Ovary (tissue), 9 donors: ENCODE results near the gene NATD1. TPM values are rescaled to one million over a fixed set of nuclear protein-coding genes. Genes with fewer than 3 reads are reported as not detected.

Experiments used
- DNase-seq, 5 donors: peaks; one replicate each; pipeline ENCODE4 v3.0.0-alpha.2; 2019 to 2020
- H3K27ac ChIP-seq, 2 donors: fragments of 200-600 bp; one replicate each; pipeline versions ENCODE4 v1.5.1 to v1.8.0; 2019 to 2022
- H3K27me3 ChIP-seq: fragments of 200-600 bp; one replicate; pipeline ENCODE4 v1.8.0; 2022
- H3K36me3 ChIP-seq: fragments of 200-600 bp; sonication (generic); one replicate; pipeline ENCODE4 v1.5.1; 2019
- H3K4me1 ChIP-seq: one replicate; pipeline ENCODE4 v1.8.1; 2013; ENCODE audit warnings: mild to moderate bottlenecking, moderate library complexity; ENCODE audit not compliant: insufficient read depth
- H3K4me3 ChIP-seq: fragments of 200-600 bp; sonication (generic); one replicate; pipeline ENCODE4 v1.5.1; 2017
- H3K9me3 ChIP-seq, 2 donors: fragments of 200-600 bp in 1 of 2; sonication (generic) in 1 of 2; one replicate each; pipeline versions ENCODE4 v1.5.1 to v1.8.1; 2013 to 2019; ENCODE audit warnings: mild to moderate bottlenecking in 1 of 2, moderate library complexity in 1 of 2
- CTCF ChIP-seq, 3 donors: fragments of 450-650 bp in 2 of 3; fragments of 200-600 bp in 1 of 3; IDR thresholded peaks; one replicate each; pipeline versions ENCODE4 v1.5.1 to v1.8.0; 2016 to 2022; ENCODE audit warnings: antibody characterized with exemption in 3 of 3, mild to moderate bottlenecking in 1 of 3
- EP300 ChIP-seq: sonication (generic); formaldehyde crosslinking; IDR thresholded peaks from one replicate; pipeline ENCODE4 v1.6.1; 2017; ENCODE audit warnings: antibody characterized with exemption
- POLR2A ChIP-seq: fragments of 450-650 bp; IDR thresholded peaks from one replicate; pipeline ENCODE4 v1.6.1; 2017; ENCODE audit warnings: antibody characterized with exemption, mild to moderate bottlenecking, moderate library complexity
- WGBS, 3 donors: extraction: QIAGEN DNeasy Blood & Tissue Kit in 1 of 3; methylation state at CpG; one replicate each; pipeline versions ENCODE4 v1.1.5 to v1.1.7; 2013 to 2017; 5-methylcytosine and 5-hydroxymethylcytosine counted together
- intact Hi-C, 4 donors: fragments of 100-400 bp; cut with DNase I; formaldehyde crosslinking; loops; one replicate each; pipeline versions ENCODE4 v1.11.0 to v1.15.1; 2022 to 2023
- polyA plus RNA-seq, 2 donors: library from polyadenylated mRNA; stranded (reverse); fragments of 200-250 nt in 1 of 2; fragments of 350-450 nt in 1 of 2; fragmentation: Illumina TruSeq in 1 of 2; extraction: RNeasy Lipid Tissue Mini Kit (QIAGEN cat#74804) in 1 of 2; gene quantifications; one replicate each; pipeline ENCODE4 v1.2.3, GENCODE V29; 2013 to 2014
- total RNA-seq, 7 donors: library from RNA; depleted of rRNA in 2 of 7; stranded (reverse); fragments of >200 nt in 2 of 7; fragmentation: NEBNext Ultra II Directional in 3 of 7; extraction: Animal tissue kit (Norgen Biotek cat#: 25700) in 3 of 7; gene quantifications; one replicate each; pipeline versions ENCODE4 v1.1.0 to v1.2.4, GENCODE V29; 2016 to 2023
- donor health status: DM: no; HTN: no; CAD: no; lungs with moderate emphysema.
- donor health status: DM: no; HTN: no; CAD: no.
- donor health status: Bipolar disorder and iron deficiency.
- donor health status: DM: yes; HTN: yes; CAD: no.
- donor health status: DM: no; HTN: no; CAD: no.
- donor health status: DM: yes; HTN: yes; CAD: no.

Gene NATD1
- total and polyA plus RNA-seq, 9 donors: 2.8 to 9.0 (median 5.3) TPM

GRCh38 chr17:21250854-21251253 is 2.4 kb downstream of the NATD1 start:
- TF ChIP-seq CTCF (IDR thresholded peaks at IDR 0.05) (no peak), EP300 (no peak)
- Histone ChIP-seq H3K9me3 (no peaks in the 10 kb centered on the region), H3K4me1 (peaks cover 6% of the 10 kb centered on the region), H3K36me3 (no peaks in the 10 kb centered on the region), H3K27me3 (no peaks in the 10 kb centered on the region), H3K4me3 (no peak overlapping the region), H3K27ac (no peak overlapping the region)
- DNase-seq: no peak
- 43 to 56% (median 55%) methylated on average over 4 of the region's 4 CpGs for WGBS, 3 donors
- intact Hi-C loops: loop anchor here in 3 of 4 donors (10.0 kb wide), 2 partner anchors 126 to 206 kb away; partner anchors contain the start of genes DHRS7B (in 2 of the 3) and USP22 (in 1 of the 3)

GRCh38 chr17:21249920-21250703 is 3.1 kb downstream of the NATD1 start:
- Histone ChIP-seq H3K36me3 (no peaks in the 10 kb centered on the region), H3K27ac (no peak overlapping the region), H3K27me3 (no peaks in the 10 kb centered on the region), H3K9me3 (no peaks in the 10 kb centered on the region), H3K4me1 (peaks cover 6% of the 10 kb centered on the region), H3K4me3 (no peak overlapping the region)
- DNase-seq: no peak
- TF ChIP-seq POLR2A: no peak
- TF ChIP-seq EP300: no peak
- TF ChIP-seq CTCF (IDR thresholded peaks at IDR 0.05): no peak
- WGBS, 3 donors: 52 to 58% (median 55%) methylated on average over 7 of the region's 7 CpGs
- intact Hi-C loops: loop anchor here in 3 of 4 donors (10.0 kb wide), 2 partner anchors 125 to 205 kb away; partner anchors contain the start of genes DHRS7B (in 2 of the 3) and USP22 (in 1 of the 3)

- TF ChIP-seq POLR2A (no peak), CTCF (IDR thresholded peaks at IDR 0.05) (no peak), EP300 (no peak)
- Histone ChIP-seq H3K36me3 (no peaks in the 10 kb centered on the region), H3K4me1 (peaks cover 6% of the 10 kb centered on the region), H3K27ac (no peak overlapping the region), H3K27me3 (no peaks in the 10 kb centered on the region), H3K9me3 (no peaks in the 10 kb centered on the region), H3K4me3 (no peak overlapping the region)
- no peak for DNase-seq
- intact Hi-C loops: no loop called here
- 70 to 77% (median 75%) methylated on average over 12 of the region's 12 CpGs for WGBS, 3 donors
Observed at GRCh38 chr17:21249086-21249795, 4.0 kb downstream of the NATD1 start.

DNA sequence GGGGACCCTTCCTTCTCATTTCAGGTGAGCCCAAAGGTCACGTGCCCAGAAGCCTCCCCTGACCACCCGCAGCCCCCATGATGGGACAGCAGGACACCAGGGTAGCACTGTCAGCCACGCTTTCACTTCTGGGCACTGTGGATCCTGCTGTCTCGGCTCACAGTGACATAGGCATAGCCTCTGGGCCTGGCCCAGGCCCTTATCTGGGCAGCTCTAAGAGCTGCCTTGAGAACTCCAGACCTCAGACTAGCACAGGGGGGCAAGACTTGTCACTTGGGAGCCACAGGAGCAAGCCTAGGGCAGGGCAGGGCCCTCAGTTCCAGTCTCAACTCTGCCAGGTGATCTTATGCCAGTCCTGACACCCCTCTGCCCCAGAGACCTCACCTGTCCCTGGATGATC is 4.7 kb downstream of the NATD1 start:
- 83 to 94% (median 86%) methylated on average over 3 to 4 of the region's 4 CpGs for WGBS, 3 donors
- Histone ChIP-seq H3K4me1 (peaks cover 6% of the 10 kb centered on the region), H3K4me3 (no peak overlapping the region), H3K9me3 (no peaks in the 10 kb centered on the region), H3K36me3 (no peaks in the 10 kb centered on the region), H3K27ac (no peak overlapping the region), H3K27me3 (no peaks in the 10 kb centered on the region)
- intact Hi-C loops: no loop called here
- TF ChIP-seq EP300: no peak
- TF ChIP-seq CTCF (IDR thresholded peaks at IDR 0.05): no peak
- no peak for TF ChIP-seq POLR2A
- no peak for DNase-seq
